Activated CD4-positive, alpha-beta T cell treated with anti-CD3 and anti-CD28 coated beads, Interleukin-2, Interleukin-4, amounts not matched to agents 100 ng/mL and 50 ng/mL, durations not matched to agents 16 hours and 8 hours (primary cell): ENCODE measurements around the gene NLRC4.
A peak's percentile ranks its signal among the peaks of the same experiment; 100 is the strongest.
"Not testable (repeated sequence)": the region's sequence is repeated elsewhere in the genome, so short reads cannot be mapped to it uniquely, and the experiment has no call there.

Experiments used
- DNase-seq: peaks from one replicate; pipeline ENCODE4 v3.0.0-alpha.2; 2020; ENCODE audit warnings: low spot score

NLRC4 gene, protein sequence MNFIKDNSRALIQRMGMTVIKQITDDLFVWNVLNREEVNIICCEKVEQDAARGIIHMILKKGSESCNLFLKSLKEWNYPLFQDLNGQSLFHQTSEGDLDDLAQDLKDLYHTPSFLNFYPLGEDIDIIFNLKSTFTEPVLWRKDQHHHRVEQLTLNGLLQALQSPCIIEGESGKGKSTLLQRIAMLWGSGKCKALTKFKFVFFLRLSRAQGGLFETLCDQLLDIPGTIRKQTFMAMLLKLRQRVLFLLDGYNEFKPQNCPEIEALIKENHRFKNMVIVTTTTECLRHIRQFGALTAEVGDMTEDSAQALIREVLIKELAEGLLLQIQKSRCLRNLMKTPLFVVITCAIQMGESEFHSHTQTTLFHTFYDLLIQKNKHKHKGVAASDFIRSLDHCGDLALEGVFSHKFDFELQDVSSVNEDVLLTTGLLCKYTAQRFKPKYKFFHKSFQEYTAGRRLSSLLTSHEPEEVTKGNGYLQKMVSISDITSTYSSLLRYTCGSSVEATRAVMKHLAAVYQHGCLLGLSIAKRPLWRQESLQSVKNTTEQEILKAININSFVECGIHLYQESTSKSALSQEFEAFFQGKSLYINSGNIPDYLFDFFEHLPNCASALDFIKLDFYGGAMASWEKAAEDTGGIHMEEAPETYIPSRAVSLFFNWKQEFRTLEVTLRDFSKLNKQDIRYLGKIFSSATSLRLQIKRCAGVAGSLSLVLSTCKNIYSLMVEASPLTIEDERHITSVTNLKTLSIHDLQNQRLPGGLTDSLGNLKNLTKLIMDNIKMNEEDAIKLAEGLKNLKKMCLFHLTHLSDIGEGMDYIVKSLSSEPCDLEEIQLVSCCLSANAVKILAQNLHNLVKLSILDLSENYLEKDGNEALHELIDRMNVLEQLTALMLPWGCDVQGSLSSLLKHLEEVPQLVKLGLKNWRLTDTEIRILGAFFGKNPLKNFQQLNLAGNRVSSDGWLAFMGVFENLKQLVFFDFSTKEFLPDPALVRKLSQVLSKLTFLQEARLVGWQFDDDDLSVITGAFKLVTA

DNA sequence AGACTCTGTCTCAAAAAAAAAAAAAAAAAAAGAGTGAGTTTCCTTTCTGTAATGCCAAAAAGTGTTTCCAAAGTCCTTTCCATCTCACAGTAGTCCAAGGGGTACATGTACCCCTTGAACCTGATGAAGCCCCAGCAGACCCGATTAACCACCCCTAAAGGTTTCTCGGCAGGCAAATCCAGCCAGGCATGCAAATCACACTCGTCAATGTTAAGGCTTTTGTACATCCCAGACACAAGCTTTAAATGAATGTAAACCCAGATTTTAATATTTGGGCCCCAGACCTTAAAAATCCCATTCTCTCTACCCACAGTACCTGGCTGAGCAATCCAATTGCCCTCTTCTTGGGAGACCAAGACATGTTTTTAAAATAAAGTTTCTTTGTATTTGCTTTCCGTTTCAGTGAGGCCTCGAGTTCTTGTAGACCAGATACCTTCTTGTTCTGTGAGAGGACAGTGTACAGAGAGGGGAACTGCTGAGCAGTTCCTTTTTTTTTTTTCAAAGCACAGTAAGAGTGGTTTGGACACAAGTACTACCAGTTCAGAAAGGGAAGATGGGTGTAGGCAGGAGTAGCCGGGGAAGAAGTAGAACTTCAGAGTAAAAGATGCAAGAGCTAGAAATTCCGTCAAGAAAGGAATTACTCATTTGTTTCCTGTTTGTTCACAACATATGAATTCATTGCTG lies at the start of gene NLRC4:
Gene NLRC4 (minus strand): TSS at position 465 of the 684 bp plus-strand sequence. CDS start 8,111 bp downstream, outside the sequence.
- peak; percentile 19 for DNase-seq

DNA sequence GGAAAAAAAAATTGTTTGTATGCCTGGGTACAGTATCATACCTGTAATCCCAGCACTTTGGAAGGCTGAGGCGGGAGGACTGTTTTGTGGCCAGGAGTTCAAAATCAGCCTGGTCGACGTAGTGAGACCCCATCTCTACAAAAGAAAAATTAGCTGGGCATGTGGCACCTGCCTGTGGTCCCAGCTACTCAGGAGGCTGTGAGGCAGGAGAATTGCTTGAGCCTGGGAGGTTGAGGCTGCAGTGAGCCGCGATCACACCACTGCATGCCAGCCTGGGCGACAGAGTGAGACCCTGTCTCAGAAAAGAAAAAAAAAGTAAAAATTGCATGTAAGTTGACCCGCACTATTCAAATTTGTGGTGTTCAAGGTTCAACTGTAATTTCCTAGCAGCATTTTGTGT lies 45.9 kb upstream of the NLRC4 start:
- DNase-seq = no peak

DNA sequence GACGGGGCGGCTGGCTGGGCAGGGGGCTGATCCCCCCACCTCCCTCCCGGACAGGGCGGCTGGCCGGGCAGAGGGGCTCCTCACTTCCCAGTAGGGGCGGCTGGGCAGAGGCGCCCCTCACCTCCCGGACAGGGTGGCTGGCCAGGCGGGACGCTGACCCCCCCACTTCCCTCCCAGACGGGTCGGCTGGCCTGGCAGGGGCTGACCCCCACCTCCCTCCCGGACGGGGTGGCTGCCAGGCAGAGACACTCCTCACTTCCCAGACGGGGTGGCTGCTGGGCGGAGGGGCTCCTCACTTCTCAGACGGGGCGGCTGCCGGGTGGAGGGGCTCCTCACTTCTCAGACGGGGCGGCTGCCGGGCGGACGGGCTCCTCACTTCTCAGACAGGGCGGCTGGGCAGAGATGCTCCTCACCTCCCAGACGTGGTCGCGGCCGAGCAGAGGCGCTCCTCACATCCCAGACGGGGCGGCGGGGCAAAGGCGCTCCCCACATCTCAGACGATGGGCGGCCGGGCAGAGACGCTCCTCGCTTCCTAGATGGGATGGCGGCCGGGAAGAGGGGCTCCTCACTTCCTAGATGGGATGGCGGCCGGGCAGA lies 29.4 kb upstream of the NLRC4 start:
- DNase-seq = not testable (repeated sequence)

DNA sequence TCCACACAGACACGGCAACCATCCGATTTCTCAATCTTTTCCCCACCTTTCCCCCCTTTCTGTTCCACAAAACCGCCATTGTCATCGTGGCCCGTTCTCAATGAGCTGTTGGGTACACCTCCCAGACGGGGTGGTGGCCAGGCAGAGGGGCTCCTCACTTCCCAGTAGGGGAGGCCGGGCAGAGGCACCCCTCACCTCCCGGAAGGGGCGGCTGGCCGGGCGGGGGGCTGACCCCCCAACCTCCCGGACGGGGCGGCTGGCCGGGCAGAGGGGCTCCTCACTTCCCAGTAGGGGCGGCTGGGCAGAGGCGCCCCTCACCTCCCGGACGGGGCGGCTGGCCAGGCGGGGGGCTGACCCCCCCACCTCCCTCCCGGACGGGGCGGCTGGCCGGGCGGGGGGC lies 28.8 kb upstream of the NLRC4 start:
- not testable (repeated sequence) for DNase-seq

DNA sequence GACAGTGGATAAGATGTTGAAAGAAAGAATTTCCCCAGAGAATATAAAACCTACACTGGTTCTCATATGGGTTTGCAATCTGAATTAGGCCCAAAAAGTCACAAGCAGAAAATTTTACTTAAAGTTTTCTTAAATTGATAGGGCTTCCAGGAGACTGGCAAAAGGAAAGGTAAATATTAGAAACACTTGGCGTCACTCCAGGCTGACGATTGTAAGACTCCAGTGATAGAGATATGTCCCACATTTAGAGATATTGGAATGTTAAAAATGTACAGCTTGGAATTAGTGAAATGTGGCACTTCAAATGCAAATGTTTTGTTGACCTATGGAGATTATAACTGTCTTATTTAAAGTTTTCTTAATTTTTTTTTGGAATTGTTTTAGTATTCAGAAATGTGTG lies 27.1 kb upstream of the NLRC4 start:
- DNase-seq = no peak

DNA sequence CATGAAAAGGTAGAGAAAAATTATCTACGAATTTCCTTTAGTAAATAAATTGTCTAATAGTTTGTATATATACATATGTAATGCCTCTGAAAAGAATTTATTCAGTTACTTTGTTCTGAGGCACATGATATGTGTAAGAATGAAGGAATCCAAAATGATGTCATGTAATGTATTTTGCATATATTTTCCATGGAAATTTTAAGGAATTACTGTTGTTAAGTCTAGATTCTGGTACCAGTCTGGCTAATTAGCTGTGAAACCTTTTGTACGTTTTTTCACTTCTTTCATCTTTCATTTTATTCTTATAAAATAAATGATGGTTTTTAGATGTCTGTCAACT lies 25.3 kb upstream of the NLRC4 start:
- DNase-seq = no peak

DNA sequence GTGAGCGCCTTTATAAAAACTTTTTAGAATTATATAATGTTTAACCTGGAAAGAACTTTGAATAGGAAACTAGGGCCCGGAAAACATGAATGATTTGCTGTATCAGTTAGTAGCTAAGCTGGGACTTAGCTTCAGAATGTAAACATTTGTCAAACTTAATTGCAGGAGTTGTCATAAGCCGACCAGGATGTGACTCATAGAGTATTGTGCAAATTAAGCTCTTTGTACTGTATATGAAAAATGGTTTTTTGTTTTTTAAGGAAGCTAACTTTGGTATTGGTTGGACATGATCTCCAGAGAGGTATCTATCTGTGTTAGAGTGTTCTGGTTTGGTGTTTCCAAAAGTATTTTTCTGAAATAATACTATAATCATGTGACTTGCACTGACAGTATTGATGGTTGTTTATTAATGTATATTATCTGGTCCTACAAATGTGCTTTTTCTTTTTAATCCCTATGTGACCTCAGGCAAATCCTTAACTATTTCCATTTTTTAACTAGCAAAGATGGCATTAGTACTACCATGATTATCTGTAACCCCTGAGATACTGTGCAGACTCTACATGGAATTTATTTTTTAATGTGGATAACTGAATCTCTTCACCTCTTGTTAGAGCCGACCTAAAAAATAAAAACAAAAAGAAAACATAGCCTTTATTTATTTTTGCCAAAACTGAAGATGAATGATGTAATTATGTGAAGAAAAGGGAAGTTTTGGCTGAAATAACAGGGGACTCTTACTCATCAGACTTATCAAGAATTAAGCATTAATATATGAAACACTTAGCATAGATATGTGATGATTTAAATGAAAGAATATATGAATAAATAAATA lies 24.7 kb upstream of the NLRC4 start:
- DNase-seq = peak; percentile 11

DNA sequence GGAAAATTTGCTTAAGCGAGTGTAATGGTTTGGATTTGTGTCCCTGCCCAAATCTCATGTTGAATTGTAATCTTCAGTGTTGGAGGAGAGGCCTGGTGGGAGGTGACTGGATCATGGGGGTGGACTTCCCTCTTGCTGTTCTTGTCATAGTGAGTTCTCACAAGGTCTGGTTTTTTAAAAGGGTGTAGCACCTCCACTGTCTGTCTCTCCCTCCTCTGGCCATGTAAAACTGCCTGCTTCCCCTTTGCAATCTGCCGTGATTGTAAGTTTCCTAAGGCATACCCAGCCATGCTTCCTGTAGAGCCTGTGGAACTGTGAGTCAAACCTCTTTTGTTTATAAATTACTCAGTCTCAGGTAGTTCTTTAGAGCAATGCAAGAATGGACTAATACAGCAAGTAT lies 19.6 kb upstream of the NLRC4 start:
- DNase-seq = no peak

DNA sequence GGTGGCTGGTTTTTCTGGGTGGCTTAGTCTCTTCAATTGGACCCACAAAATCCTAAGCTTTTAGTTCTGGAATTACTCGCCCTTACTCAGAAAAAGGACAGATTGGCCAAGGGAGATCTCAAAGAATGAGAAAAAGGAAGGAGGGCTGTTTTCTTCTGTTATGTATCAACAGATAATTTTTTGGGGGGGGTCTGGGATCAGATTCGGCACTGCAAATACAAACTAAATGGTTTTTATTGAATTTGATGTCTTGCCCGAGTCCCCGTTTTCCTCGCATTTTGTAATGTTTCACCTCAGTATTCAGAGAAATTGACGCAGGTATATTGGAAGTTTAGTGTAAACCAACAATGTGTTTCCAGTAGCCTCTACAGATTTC lies 13.8 kb upstream of the NLRC4 start:
- DNase-seq = no peak

DNA sequence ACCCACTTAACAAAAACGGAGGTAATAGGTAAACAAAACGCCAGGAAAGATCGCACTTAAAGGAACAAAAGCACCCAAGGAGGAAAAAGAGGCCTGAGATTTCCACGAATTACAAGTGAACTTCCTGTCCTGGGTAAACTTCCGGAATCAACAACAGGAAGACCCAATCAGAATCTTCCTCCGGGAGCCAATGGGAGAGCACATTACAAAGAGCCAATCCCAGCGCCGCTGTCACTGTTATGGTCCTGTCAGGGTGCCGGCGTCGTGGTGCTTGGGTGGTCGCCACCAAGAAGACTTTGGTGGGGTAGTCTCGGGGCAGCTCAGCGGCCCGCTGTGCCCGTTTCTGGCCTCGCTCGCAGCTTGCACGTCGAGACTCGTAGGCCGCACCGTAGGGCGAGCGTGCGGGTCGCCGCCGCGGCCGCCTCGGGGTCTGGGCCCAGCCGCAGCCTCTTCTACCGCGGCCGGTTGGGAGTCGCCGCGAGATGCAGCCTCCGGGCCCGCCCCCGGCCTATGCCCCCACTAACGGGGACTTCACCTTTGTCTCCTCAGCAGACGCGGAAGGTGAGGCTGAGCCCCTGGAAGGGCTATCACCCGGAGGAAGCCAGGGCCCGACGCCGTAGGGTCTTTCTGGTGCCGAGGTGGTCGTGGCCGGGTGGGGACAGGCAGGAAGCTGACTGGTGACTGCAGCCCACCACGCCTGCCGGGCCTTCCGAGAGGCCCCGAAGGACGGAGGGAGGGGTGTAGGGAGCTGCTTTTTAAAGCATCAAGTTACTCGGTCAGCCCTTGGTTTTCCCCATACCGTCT lies 13.2 kb upstream of the NLRC4 start, which contains the start of gene YIPF4:
Gene YIPF4 (plus strand): TSS at position 231 of the 804 bp plus-strand sequence. CDS start 252 bp downstream, at position 483.
- peak; percentile 94 for DNase-seq

DNA sequence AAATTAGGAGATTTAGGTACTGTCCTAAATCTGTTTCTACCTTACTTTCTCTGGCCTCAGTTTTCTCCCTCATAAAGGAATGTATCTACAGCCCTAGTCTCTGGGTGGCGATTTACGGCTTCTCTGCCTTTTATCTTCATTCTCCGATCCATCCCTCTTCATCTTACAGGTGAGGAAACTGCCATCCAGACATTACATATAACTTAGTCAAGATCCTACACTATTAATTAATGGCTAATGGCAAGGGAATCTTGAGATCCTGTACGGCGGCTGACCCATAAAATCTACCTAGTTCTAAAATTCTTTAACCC lies 12.6 kb upstream of the NLRC4 start:
- DNase-seq = no peak

DNA sequence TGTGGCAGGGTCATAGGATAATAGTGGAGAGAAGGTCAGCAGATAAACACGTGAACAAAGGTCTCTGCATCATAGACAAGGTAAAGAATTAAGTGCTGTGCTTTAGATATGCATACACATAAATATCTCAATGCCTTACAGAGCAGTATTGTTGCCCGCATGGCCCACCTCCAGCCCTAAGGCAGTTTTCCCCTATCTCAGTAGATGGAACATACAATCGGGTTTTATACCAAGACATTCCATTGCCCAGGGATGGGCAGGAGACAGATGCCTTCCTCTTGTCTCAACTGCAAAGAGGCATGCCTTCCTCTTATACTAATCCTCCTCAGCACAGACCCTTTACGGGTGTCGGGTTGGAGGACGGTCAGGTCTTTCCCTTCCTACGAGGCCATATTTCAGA lies 11.1 kb upstream of the NLRC4 start:
- DNase-seq = not testable (repeated sequence)

DNA sequence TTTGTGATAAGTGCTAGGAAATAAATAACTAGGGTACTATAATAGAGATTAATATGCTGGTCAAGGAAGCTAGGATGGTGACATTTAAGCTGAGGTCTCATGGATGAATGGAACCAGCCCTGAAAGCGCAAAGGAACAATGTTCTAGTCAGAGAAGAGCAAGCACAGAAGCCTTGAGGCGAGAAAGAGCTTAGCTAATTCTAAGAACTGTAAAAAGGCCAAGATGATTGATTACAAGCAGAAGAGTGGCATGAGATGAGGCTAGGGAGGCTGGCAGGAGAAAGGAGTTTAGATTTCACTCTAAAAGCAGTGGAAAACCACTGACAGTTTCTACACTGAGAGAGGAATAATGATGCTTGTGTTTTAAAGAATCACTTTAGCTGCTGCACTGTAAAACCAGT lies 9.6 kb upstream of the NLRC4 start:
- DNase-seq = no peak

DNA sequence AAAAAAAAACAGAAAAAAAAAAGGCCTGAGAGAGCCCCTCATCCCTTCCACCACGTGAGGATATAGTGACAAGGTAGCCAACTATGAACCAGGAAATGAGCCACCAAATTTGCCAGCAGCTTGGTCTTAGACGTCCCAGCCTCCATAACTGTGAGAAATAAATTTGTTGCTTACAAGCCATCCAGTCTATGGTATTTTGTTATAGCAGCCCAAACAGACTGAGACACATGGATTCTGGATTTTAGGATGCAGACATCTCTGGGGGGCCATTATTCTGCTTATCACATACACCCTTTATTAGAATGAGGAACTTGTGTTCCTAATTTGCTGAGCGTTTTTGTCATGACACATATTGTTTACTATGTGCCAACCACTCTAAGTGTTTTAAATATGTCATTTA lies 7.6 kb upstream of the NLRC4 start:
- DNase-seq = no peak

DNA sequence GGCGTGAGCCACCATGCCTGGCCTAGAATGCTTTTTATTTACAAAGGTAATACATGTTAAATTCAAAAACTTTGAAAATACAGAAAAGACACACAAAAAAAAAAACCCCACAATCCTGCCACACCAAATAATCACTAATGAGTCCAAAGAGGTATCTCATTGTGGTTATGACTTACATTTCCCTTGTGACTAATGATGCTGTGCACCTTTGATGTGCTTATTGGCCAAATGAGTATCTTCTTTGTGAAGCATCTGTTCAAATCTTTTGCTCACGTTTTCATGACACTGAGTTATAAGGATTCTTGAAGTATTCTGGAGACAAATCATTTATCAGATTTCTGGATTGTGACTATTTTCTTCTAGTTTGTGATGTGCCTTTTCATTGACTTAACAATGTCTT lies 6.4 kb upstream of the NLRC4 start:
- no peak for DNase-seq

DNA sequence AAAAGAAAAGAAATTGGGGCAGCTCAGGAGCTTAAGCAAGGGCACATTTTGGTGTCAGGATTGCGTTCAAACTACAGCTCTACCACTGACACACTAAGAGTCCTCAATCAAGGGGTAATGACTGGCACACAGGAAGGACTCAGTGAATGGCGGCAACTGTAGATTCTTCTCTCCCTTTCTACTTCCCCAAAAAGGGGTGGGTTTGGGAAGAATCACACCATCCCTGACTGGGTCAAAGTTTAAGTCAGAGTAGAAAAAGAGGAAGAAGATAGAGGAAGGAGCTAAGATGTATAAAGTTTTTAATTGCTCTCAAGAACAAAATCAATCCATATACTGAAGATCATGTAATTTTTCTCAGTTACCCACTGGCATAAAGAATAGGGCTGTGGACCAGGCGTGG lies 2.6 kb downstream of the NLRC4 start:
- no peak for DNase-seq

DNA sequence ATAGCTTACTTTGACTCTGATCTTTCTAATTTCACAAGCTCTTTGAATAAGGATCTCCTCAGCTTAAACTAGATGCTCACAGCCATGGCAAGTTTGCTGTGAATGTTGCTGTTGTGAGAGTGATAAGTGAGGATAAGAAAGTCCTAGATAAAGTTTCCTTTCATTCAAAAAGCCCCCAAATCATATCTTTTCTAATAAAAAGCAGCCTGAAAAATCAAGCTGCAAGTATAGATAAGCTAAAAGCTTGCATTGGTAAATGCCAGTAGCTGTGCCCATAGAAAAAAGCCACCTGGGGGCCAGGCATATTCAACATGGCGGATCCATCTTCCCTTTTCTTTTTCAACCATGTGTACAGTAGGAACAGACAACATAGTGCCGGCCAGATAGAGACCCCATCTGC lies 4.3 kb downstream of the NLRC4 start:
- DNase-seq = no peak

DNA sequence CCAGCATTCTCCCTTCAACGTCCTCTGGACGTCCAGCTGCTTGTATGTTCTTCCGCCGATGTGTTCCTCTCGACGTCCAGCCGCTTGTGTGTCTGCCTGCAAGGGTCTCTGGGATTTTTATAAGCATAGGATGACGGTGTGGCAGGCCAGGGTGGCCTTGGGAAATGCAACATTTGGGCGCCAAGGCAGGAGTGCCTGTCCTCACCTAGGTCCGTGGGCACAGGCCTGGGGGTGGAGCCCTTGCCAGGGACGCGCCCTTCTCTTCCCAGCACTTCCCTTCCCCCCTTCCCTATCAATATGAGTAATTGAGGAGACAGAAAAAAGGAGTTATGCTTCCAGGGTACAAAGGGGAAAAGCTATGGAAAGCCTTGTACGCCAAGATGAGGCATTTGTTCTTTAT lies 6.4 kb downstream of the NLRC4 start:
- no peak for DNase-seq

DNA sequence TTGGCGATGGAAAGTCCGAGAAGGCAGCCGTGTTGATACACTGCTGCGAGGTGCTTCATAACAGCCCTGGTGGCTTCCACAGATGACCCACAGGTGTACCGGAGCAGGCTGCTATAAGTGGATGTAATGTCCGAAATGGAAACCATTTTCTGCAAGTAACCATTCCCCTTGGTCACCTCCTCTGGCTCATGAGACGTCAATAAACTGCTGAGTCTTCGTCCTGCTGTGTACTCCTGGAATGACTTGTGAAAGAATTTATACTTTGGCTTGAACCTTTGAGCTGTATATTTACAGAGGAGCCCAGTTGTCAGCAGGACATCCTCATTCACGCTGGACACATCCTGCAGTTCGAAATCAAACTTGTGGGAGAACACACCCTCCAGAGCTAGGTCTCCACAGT lies 14.4 kb downstream of the NLRC4 start:
- DNase-seq = no peak

DNA sequence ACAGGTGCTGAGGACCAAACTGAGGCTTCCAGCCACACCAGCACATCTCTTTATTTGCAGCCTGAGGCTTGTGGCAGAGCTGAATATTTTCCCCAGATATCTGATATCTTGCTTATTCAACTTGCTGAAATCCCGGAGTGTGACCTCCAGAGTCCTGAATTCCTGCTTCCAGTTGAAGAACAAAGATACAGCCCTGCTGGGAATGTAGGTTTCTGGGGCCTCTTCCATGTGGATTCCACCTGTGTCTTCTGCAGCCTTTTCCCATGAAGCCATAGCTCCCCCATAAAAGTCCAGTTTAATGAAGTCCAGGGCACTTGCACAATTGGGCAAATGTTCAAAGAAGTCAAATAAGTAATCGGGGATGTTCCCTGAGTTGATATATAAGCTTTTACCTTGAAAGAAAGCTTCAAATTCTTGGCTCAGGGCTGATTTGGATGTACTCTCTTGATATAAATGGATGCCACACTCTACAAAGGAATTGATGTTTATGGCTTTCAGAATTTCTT lies 14.9 kb downstream of the NLRC4 start:
- no peak for DNase-seq
